B cell (primary cell): ENCODE measurements around the gene PLEKHA3.

Experiments used
- CTCF ChIP-seq: fragments of 200-600 bp; IDR thresholded peaks from one replicate; pipeline ENCODE4 v1.8.0; 2022; ENCODE audit warnings: antibody characterized with exemption, mild to moderate bottlenecking
- EZH2 ChIP-seq: IDR thresholded peaks from 2 replicates; pipeline ENCODE4 v1.6.1; 2012; ENCODE audit warnings: borderline replicate concordance, low read depth, mild to moderate bottlenecking, moderate library complexity, low read length; ENCODE audit not compliant: insufficient read depth, poor library complexity, severe bottlenecking

- TF ChIP-seq CTCF (no peak), EZH2 (no peak)
Observed at GRCh38 chr2:178526256-178526655, 46.0 kb downstream of the PLEKHA3 start.
